GM18526 (cell line): ENCODE measurements around the gene NAT14.

Experiments
- POLR2A ChIP-seq: IDR thresholded peaks from 3 replicates; pipeline ENCODE4 v1.6.1; 2011; ENCODE audit not compliant: insufficient read length; ENCODE audit errors: extremely low read depth

The NAT14 gene

GRCh38 chr19:55449469-55449868 is 35.5 kb upstream of the NAT14 start:
- TF ChIP-seq POLR2A = no peak

- TF ChIP-seq POLR2A = no peak
Measured at GRCh38 chr19:55451163-55451964, 33.6 kb upstream of the NAT14 start.

- no peak for TF ChIP-seq POLR2A
Measured at GRCh38 chr19:55451965-55452748, 32.8 kb upstream of the NAT14 start.

GRCh38 chr19:55452749-55453346 is 32.1 kb upstream of the NAT14 start:
- no peak for TF ChIP-seq POLR2A

- no peak for TF ChIP-seq POLR2A
Measured at GRCh38 chr19:55453511-55454260, 31.3 kb upstream of the NAT14 start.

- no peak for TF ChIP-seq POLR2A
Measured at GRCh38 chr19:55454787-55455243, 30.2 kb upstream of the NAT14 start.

- no peak for TF ChIP-seq POLR2A
Measured at GRCh38 chr19:55455576-55456235, 29.3 kb upstream of the NAT14 start.

- no peak for TF ChIP-seq POLR2A
Measured at GRCh38 chr19:55456347-55456746, 28.6 kb upstream of the NAT14 start.

GRCh38 chr19:55457683-55458457 is 27.1 kb upstream of the NAT14 start:
- no peak for TF ChIP-seq POLR2A

- no peak for TF ChIP-seq POLR2A
Measured at GRCh38 chr19:55459551-55459949, 25.4 kb upstream of the NAT14 start.

- no peak for TF ChIP-seq POLR2A
Measured at GRCh38 chr19:55459950-55460657, 24.9 kb upstream of the NAT14 start.

GRCh38 chr19:55460670-55461258 is 24.2 kb upstream of the NAT14 start:
- no peak for TF ChIP-seq POLR2A
